Activated CD4-positive, alpha-beta T cell treated with anti-CD3 and anti-CD28 coated beads for 36 hours (primary cell): ENCODE measurements around the gene DSG2. TPM values are rescaled to one million over a fixed set of nuclear protein-coding genes. Genes with fewer than 3 reads are reported as not detected.
"Not testable (repeated sequence)": the region's sequence is repeated elsewhere in the genome, so short reads cannot be mapped to it uniquely, and the experiment has no call there.

Experiments used
- ATAC-seq: fragments of 200-7000 bp; cut with Tn5 transposase; one replicate; pipeline ENCODE4 v1.10.0; 2021; ENCODE audit warnings: mild to moderate bottlenecking, moderate library complexity
- CTCF ChIA-PET: fragments of 350-600 bp; sonication (Branson Sonifier 250); formaldehyde crosslinking; loops from one replicate; lab custom pipeline; 2021; ENCODE audit warnings: antibody characterized with exemption; lab: Charles Lee
- POLR2A ChIA-PET: fragments of 350-600 bp; sonication (Branson Sonifier 250); formaldehyde crosslinking; loops from one replicate; lab custom pipeline; 2021; ENCODE audit warnings: antibody characterized with exemption, inconsistent platforms; lab: Charles Lee
- DNase-seq: peaks from one replicate; pipeline ENCODE4 v3.0.0-alpha.2; 2020
- H3K27ac Mint-ChIP-seq: one replicate; pipeline ENCODE4 v1.8.0; 2021; ENCODE audit warnings: mixed read lengths
- H3K27me3 Mint-ChIP-seq: one replicate; pipeline ENCODE4 v1.8.0; 2021; ENCODE audit warnings: mixed read lengths
- H3K36me3 Mint-ChIP-seq: one replicate; pipeline ENCODE4 v1.8.0; 2021; ENCODE audit warnings: low read depth, mixed read lengths
- H3K4me1 Mint-ChIP-seq: one replicate; pipeline ENCODE4 v1.8.0; 2021; ENCODE audit warnings: mixed read lengths
- H3K4me3 Mint-ChIP-seq: one replicate; pipeline ENCODE4 v1.8.0; 2021; ENCODE audit warnings: mild to moderate bottlenecking, moderate library complexity, mixed read lengths
- H3K9me3 Mint-ChIP-seq: one replicate; pipeline ENCODE4 v1.8.0; 2021; ENCODE audit warnings: low read depth, mixed read lengths
- intact Hi-C, 2 experiments: fragments of 100-400 bp; cut with DNase I in 1 of 2; cut with micrococcal nuclease in 1 of 2; formaldehyde crosslinking; loops; one replicate each; pipeline versions ENCODE4 v1.14.2 to v1.15.1; 2022 to 2024; cut with DNase I, micrococcal nuclease
- total RNA-seq, 2 experiments: library from RNA; stranded (reverse); gene quantifications; one replicate each; pipeline ENCODE4 v1.2.3, GENCODE V29; 2021

DSG2 gene
- total RNA-seq, 2 experiments from 2014 or later, result 1.1 to 1.3 TPM

GRCh38 chr18:31504455-31505147 lies 6.6 kb downstream of the DSG2 start:
- Mint-ChIP-seq H3K36me3 (no peaks in the 10 kb centered on the region), H3K27me3 (peaks cover 11% of the 10 kb centered on the region), H3K9me3 (no peaks in the 10 kb centered on the region), H3K4me1 (no peaks in the 10 kb centered on the region), H3K4me3 (no peak overlapping the region), H3K27ac (no peak overlapping the region)
- intact Hi-C loops, result no loop called here
- ATAC-seq (no peak), DNase-seq (no peak)
- CTCF ChIA-PET, result no interaction called here
- POLR2A ChIA-PET, result no interaction called here

- Mint-ChIP-seq H3K27me3 (peaks cover 9% of the 10 kb centered on the region), H3K4me3 (no peak overlapping the region), H3K9me3 (no peaks in the 10 kb centered on the region), H3K27ac (no peak overlapping the region), H3K36me3 (no peaks in the 10 kb centered on the region), H3K4me1 (no peaks in the 10 kb centered on the region)
- ChIA-PET CTCF (no interaction called here), POLR2A (no interaction called here)
- ATAC-seq (no peak), DNase-seq (no peak)
- intact Hi-C loops, result no loop called here
These were observed 7.2 kb downstream of the DSG2 start for GRCh38 chr18:31505156-31505555.

GRCh38 chr18:31506024-31506742 lies 8.2 kb downstream of the DSG2 start:
- no peaks in the 10 kb centered on the region for H3K9me3 Mint-ChIP-seq
- H3K27ac Mint-ChIP-seq, result no peak overlapping the region
- no peaks in the 10 kb centered on the region for H3K36me3 Mint-ChIP-seq
- no peak overlapping the region for H3K4me3 Mint-ChIP-seq
- ChIA-PET POLR2A (no interaction called here), CTCF (no interaction called here)
- H3K4me1 Mint-ChIP-seq, result no peaks in the 10 kb centered on the region
- intact Hi-C loops, result no loop called here
- DNase-seq (no peak), ATAC-seq (no peak)
- H3K27me3 Mint-ChIP-seq, result peaks cover 6% of the 10 kb centered on the region

GRCh38 chr18:31507124-31507523 lies 9.1 kb downstream of the DSG2 start:
- ATAC-seq, CTCF ChIA-PET, H3K4me3 Mint-ChIP-seq, POLR2A ChIA-PET, DNase-seq, H3K27ac Mint-ChIP-seq, H3K9me3 Mint-ChIP-seq, H3K4me1 Mint-ChIP-seq, H3K27me3 Mint-ChIP-seq, H3K36me3 Mint-ChIP-seq, intact Hi-C loops: not testable (repeated sequence)

DNA sequence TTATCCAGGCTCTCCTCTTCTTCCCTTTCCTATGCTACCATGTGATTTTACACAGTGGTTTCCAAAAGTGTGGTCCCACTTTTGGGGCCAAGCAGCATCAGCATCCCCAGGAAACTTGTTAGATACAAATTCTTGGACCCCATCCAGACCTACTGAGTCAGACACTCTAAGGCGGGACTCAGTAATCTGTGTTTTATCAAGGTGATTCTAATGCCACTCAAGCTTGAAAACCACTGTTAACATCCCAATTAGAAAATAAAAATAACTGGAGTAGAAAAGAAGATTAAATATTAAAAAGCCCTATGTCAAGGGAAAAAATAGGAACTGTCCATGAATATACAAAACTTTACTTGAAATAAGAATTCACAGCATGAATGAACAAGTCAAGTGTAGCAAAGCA lies 10.8 kb downstream of the DSG2 start:
- no peaks in the 10 kb centered on the region for H3K9me3 Mint-ChIP-seq
- CTCF ChIA-PET, result no interaction called here

GRCh38 chr18:31509571-31509970 lies 11.6 kb downstream of the DSG2 start:
- POLR2A ChIA-PET, result no interaction called here

More for the DNA sequence above, 10.8 kb downstream of the DSG2 start:
- Mint-ChIP-seq H3K4me3 (no peak overlapping the region), H3K4me1 (no peaks in the 10 kb centered on the region), H3K27ac (no peak overlapping the region), H3K27me3 (peaks cover 4% of the 10 kb centered on the region), H3K36me3 (no peaks in the 10 kb centered on the region)
- DNase-seq, result no peak
- intact Hi-C loops, result no loop called here
- POLR2A ChIA-PET, result no interaction called here
- no peak for ATAC-seq

GRCh38 chr18:31510319-31510718 lies 12.3 kb downstream of the DSG2 start:
- no peak for ATAC-seq
- CTCF ChIA-PET, result interaction anchor here (0.9 kb wide), 1 partner anchor 8 kb away, joined by 3 read pairs; no protein-coding TSS in a partner anchor
- POLR2A ChIA-PET, result no interaction called here
- H3K4me1 Mint-ChIP-seq, result no peaks in the 10 kb centered on the region
- H3K9me3 Mint-ChIP-seq, result no peaks in the 10 kb centered on the region
- H3K4me3 Mint-ChIP-seq, result no peak overlapping the region
- H3K27me3 Mint-ChIP-seq, result peaks cover 6% of the 10 kb centered on the region
- no peak overlapping the region for H3K27ac Mint-ChIP-seq
- DNase-seq, result no peak
- intact Hi-C loops, result no loop called here
- no peaks in the 10 kb centered on the region for H3K36me3 Mint-ChIP-seq

More at GRCh38 chr18:31509571-31509970, 11.6 kb downstream of the DSG2 start:
- CTCF ChIA-PET, result no interaction called here
- DNase-seq (no peak), ATAC-seq (no peak)
- no peaks in the 10 kb centered on the region for H3K4me1 Mint-ChIP-seq
- intact Hi-C loops, result no loop called here
- no peaks in the 10 kb centered on the region for H3K9me3 Mint-ChIP-seq
- H3K4me3 Mint-ChIP-seq, result no peak overlapping the region
- peaks cover 6% of the 10 kb centered on the region for H3K27me3 Mint-ChIP-seq
- no peak overlapping the region for H3K27ac Mint-ChIP-seq
- no peaks in the 10 kb centered on the region for H3K36me3 Mint-ChIP-seq

DNA sequence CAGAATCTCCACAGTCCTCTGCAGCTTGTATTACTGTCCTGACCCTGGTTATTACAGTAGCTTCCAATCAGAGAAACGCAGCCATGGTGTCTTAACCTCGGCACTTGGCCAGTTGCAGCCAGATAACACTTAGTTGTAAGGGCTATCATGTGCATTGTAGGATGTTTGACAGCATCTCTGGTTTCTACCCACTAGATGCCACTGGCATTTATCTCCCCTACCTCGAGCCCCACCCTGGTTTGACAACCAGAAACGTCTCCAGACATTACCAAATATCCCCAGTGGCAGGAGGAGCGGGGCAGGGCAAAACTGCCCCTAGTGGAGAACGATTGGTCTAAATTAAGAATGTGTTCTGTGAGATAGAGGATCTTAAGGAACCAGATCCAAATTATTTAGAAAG lies 13.1 kb downstream of the DSG2 start:
- no peak for DNase-seq
- intact Hi-C loops, result no loop called here
- POLR2A ChIA-PET, result no interaction called here

GRCh38 chr18:31512203-31512764 lies 14.3 kb downstream of the DSG2 start:
- no peak overlapping the region for H3K4me3 Mint-ChIP-seq
- no peaks in the 10 kb centered on the region for H3K9me3 Mint-ChIP-seq
- DNase-seq (no peak), ATAC-seq (no peak)
- H3K4me1 Mint-ChIP-seq, result no peaks in the 10 kb centered on the region
- CTCF ChIA-PET, result interaction anchor here (0.6 to 1.1 kb wide), 3 partner anchors 18 to 93 kb away, joined by 3 to 4 read pairs (median 3); no protein-coding TSS in a partner anchor
- peaks cover 6% of the 10 kb centered on the region for H3K27me3 Mint-ChIP-seq
- POLR2A ChIA-PET, result interaction anchor here (0.6 kb wide), 1 partner anchor 579 kb away, joined by 4 read pairs; no protein-coding TSS in a partner anchor
- intact Hi-C loops, result no loop called here
- no peaks in the 10 kb centered on the region for H3K36me3 Mint-ChIP-seq
- no peak overlapping the region for H3K27ac Mint-ChIP-seq

More for the DNA sequence above, 13.1 kb downstream of the DSG2 start:
- ATAC-seq, result no peak
- Mint-ChIP-seq H3K27ac (no peak overlapping the region), H3K9me3 (no peaks in the 10 kb centered on the region), H3K4me3 (no peak overlapping the region), H3K4me1 (no peaks in the 10 kb centered on the region), H3K27me3 (peaks cover 6% of the 10 kb centered on the region), H3K36me3 (no peaks in the 10 kb centered on the region)
- CTCF ChIA-PET, result interaction anchor here (0.9 kb wide), 1 partner anchor 9 kb away, joined by 3 read pairs; no protein-coding TSS in a partner anchor

GRCh38 chr18:31513189-31513935 lies 15.4 kb downstream of the DSG2 start:
- no peaks in the 10 kb centered on the region for H3K36me3 Mint-ChIP-seq
- no peaks in the 10 kb centered on the region for H3K9me3 Mint-ChIP-seq
- ChIA-PET POLR2A (no interaction called here), CTCF (interaction anchor here (1.1 kb wide), 1 partner anchor 43 kb away, joined by 4 read pairs; no protein-coding TSS in a partner anchor)
- H3K4me3 Mint-ChIP-seq, result no peak overlapping the region
- H3K27ac Mint-ChIP-seq, result no peak overlapping the region
- no peak for ATAC-seq
- H3K27me3 Mint-ChIP-seq, result peaks cover 6% of the 10 kb centered on the region
- intact Hi-C loops, result no loop called here
- DNase-seq, result no peak
- H3K4me1 Mint-ChIP-seq, result no peaks in the 10 kb centered on the region

DNA sequence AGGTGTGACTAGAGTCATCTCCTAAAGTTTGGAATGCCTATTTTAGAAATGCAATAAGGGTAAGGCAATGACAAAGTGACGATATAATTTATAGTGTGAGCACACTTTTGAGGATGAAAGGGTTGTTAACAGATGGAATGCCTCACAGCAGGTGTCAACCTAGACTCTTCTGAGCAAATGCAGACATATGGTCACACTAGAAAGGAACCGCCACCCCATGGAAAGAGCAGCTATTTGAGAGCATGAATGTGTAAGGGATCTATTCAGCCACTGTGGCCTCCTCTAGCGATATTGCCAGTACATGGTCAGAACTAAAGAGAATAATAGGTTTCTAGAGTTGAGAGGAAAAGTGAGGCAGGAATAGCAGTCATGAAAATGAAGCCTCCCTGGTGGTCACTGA lies 18.5 kb downstream of the DSG2 start:
- no peak overlapping the region for H3K4me3 Mint-ChIP-seq
- no peaks in the 10 kb centered on the region for H3K4me1 Mint-ChIP-seq
- no peak overlapping the region for H3K27ac Mint-ChIP-seq
- intact Hi-C loops, result no loop called here
- H3K9me3 Mint-ChIP-seq, result no peaks in the 10 kb centered on the region
- ATAC-seq (no peak), DNase-seq (no peak)
- H3K27me3 Mint-ChIP-seq, result peaks cover 3% of the 10 kb centered on the region
- H3K36me3 Mint-ChIP-seq, result no peaks in the 10 kb centered on the region
- ChIA-PET POLR2A (no interaction called here), CTCF (interaction anchor here (0.6 kb wide), 2 partner anchors 9 to 149 kb away, joined by 3 to 4 read pairs; no protein-coding TSS in a partner anchor)
